DOHH2 (cell line): ENCODE measurements around the gene ALPL.

Experiments
- H3F3A ChIP-seq: fragments of 200-600 bp; sonication (generic), shearing (Covaris generic); 2 replicates; pipeline ENCODE4 v1.6.0; 2016; ENCODE audit warnings: antibody characterized with exemption, mild to moderate bottlenecking; ENCODE audit not compliant: control insufficient read depth, insufficient read depth
- H3K27ac ChIP-seq: fragments of 200-600 bp; sonication (generic); 2 replicates; pipeline ENCODE4 v1.5.1; 2014; ENCODE audit warnings: low read depth, mild to moderate bottlenecking, low read length, moderate library complexity
- H3K27me3 ChIP-seq: fragments of 200-600 bp; sonication (generic); 2 replicates; pipeline ENCODE4 v1.6.1; 2014; ENCODE audit warnings: mild to moderate bottlenecking, low read length, mixed read lengths; ENCODE audit not compliant: control insufficient read depth
- H3K36me3 ChIP-seq: fragments of 200-600 bp; sonication (generic); 2 replicates; pipeline ENCODE4 v1.6.1; 2014; ENCODE audit warnings: mild to moderate bottlenecking, low read length, moderate library complexity, mixed read lengths; ENCODE audit not compliant: control insufficient read depth
- H3K4me1 ChIP-seq: fragments of 200-600 bp; sonication (generic); 2 replicates; pipeline ENCODE4 v1.6.1; 2014; ENCODE audit warnings: mild to moderate bottlenecking, low read length, mixed read lengths; ENCODE audit not compliant: control insufficient read depth
- H3K4me2 ChIP-seq: fragments of 200-600 bp; sonication (generic); 2 replicates; pipeline ENCODE4 v1.6.0; 2014; ENCODE audit warnings: mild to moderate bottlenecking, low read length, moderate library complexity
- H3K4me3 ChIP-seq: fragments of 200-600 bp; sonication (generic); 2 replicates; pipeline ENCODE4 v1.5.1; 2014; ENCODE audit warnings: mild to moderate bottlenecking, low read length, mixed read lengths
- H3K79me2 ChIP-seq: fragments of 200-600 bp; sonication (generic); 2 replicates; pipeline ENCODE4 v1.6.1; 2014; ENCODE audit warnings: mild to moderate bottlenecking, low read length, mixed read lengths; ENCODE audit not compliant: control insufficient read depth
- H3K9me2 ChIP-seq: fragments of 200-600 bp; sonication (generic); replicated peaks from 2 replicates; pipeline ENCODE4 v1.6.1; 2014; ENCODE audit warnings: mild to moderate bottlenecking, low read length, mixed read lengths; ENCODE audit not compliant: control insufficient read depth
- H3K9me3 ChIP-seq: fragments of 200-600 bp; sonication (generic); 2 replicates; pipeline ENCODE4 v1.6.1; 2014; ENCODE audit warnings: antibody characterized with exemption, low read length, mixed read lengths; ENCODE audit not compliant: control insufficient read depth, insufficient read depth
- H4K20me1 ChIP-seq: fragments of 200-600 bp; sonication (generic); 2 replicates; pipeline ENCODE4 v1.6.0; 2014; ENCODE audit warnings: low read depth, mild to moderate bottlenecking, antibody characterized with exemption, low read length, moderate library complexity; ENCODE audit not compliant: control insufficient read depth, insufficient read depth
- CTCF ChIP-seq: fragments of 200-600 bp; sonication (generic); IDR thresholded peaks from one replicate; pipeline ENCODE4 v1.5.1; 2014; ENCODE audit warnings: antibody characterized with exemption, mild to moderate bottlenecking, low read depth, low read length; ENCODE audit not compliant: poor library complexity, severe bottlenecking
- EZH2phosphoT487 ChIP-seq: fragments of 200-600 bp; sonication (generic); IDR thresholded peaks from 2 replicates; pipeline ENCODE4 v1.6.1; 2017; ENCODE audit warnings: borderline replicate concordance, mild to moderate bottlenecking, antibody characterized with exemption, low read length, moderate library complexity, mixed read lengths

Gene ALPL

GRCh38 chr1:21608798-21609197 lies 99.6 kb downstream of the ALPL start:
- no peak overlapping the region for H3K27ac ChIP-seq
- H3K27me3 ChIP-seq, result no peaks in the 10 kb centered on the region
- no peaks in the 10 kb centered on the region for H3K9me2 ChIP-seq
- H3K4me3 ChIP-seq, result no peak overlapping the region
- TF ChIP-seq EZH2phosphoT487 (no peak), CTCF (no peak)
- no peaks in the 10 kb centered on the region for H4K20me1 ChIP-seq
- no peak overlapping the region for H3K4me2 ChIP-seq
- H3K79me2 ChIP-seq, result no peaks in the 10 kb centered on the region
- H3K9me3 ChIP-seq, result no peaks in the 10 kb centered on the region
- H3K36me3 ChIP-seq, result no peaks in the 10 kb centered on the region
- H3F3A ChIP-seq, result no peaks in the 10 kb centered on the region
- peaks cover 12% of the 10 kb centered on the region for H3K4me1 ChIP-seq

- Histone ChIP-seq H3K79me2 (no peaks in the 10 kb centered on the region), H3K27ac (no peak overlapping the region), H3K9me2 (no peaks in the 10 kb centered on the region), H3K4me2 (no peak overlapping the region), H3K27me3 (no peaks in the 10 kb centered on the region), H3K4me3 (no peak overlapping the region), H3F3A (no peaks in the 10 kb centered on the region), H3K4me1 (peaks cover 12% of the 10 kb centered on the region), H4K20me1 (no peaks in the 10 kb centered on the region), H3K9me3 (no peaks in the 10 kb centered on the region), H3K36me3 (no peaks in the 10 kb centered on the region)
- TF ChIP-seq EZH2phosphoT487 (no peak), CTCF (no peak)
These were observed 100.8 kb downstream of the ALPL start for GRCh38 chr1:21610027-21610426.

- H3K36me3 ChIP-seq, result no peaks in the 10 kb centered on the region
- H4K20me1 ChIP-seq, result no peaks in the 10 kb centered on the region
- no peak for TF ChIP-seq EZH2phosphoT487
- no peak for TF ChIP-seq CTCF
- no peaks in the 10 kb centered on the region for H3K79me2 ChIP-seq
- no peak overlapping the region for H3K4me2 ChIP-seq
- no peak overlapping the region for H3K4me3 ChIP-seq
- H3K27me3 ChIP-seq, result no peaks in the 10 kb centered on the region; the same call in 1 of the 2 replicates
- H3K27ac ChIP-seq, result no peak overlapping the region
- no peaks in the 10 kb centered on the region for H3K9me2 ChIP-seq
- H3F3A ChIP-seq, result no peaks in the 10 kb centered on the region
- H3K4me1 ChIP-seq, result peaks cover 12% of the 10 kb centered on the region
- no peaks in the 10 kb centered on the region for H3K9me3 ChIP-seq
These were observed 102.0 kb downstream of the ALPL start for GRCh38 chr1:21610989-21611785.
